AG04449 (cell line): Measurements from ENCODE around the gene MICAL3.

Experiments used
- CTCF ChIA-PET: fragments of 350-600 bp; formaldehyde crosslinking; extraction: SDS; loops from one replicate; lab custom pipeline; 2021; ENCODE audit warnings: antibody characterized with exemption; lab: Yijun Ruan, JAX
- POLR2A ChIA-PET: fragments of 400-600, 350-600 bp; formaldehyde crosslinking; extraction: SDS; loops from one replicate; lab custom pipeline; 2020; ENCODE audit warnings: antibody characterized with exemption, inconsistent platforms; lab: Yijun Ruan, JAX
- DNase-seq: peaks from one replicate; pipeline ENCODE4 v3.0.0-alpha.2; 2010; ENCODE audit warnings: low read depth, low spot score
- H3K4me3 ChIP-seq: 2 replicates; pipeline ENCODE4 v1.5.1; 2011; ENCODE audit warnings: low read depth, mild to moderate bottlenecking, control low read depth, low read length
- TF ChIP-seq, protein P1 (sequence below): IDR thresholded peaks from one replicate; pipeline ENCODE4 v1.5.1; 2011; ENCODE audit warnings: mild to moderate bottlenecking, moderate library complexity, low read length, control low read depth, inconsistent platforms; ENCODE audit not compliant: insufficient read depth; ENCODE audit errors: missing control alignments

The MICAL3 gene

DNA sequence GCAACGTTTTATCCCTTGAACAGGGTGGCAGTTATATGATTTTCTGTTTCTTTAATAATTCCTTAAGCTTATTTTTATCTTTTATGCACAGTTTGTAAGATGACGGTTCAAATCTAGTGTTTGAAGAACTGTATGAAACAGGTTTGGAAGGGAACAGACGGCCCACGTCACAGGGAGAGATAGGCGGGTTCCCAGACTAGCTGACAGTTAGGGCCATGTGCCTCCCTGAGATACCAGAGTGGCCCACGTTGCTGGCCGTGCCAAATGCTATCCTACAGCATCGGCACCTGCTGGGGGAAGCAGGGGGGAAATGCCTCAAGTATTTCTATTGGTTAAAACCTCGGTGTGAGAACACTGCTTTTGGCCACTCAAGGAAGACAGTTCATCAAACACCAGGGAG lies 199.9 kb downstream of the MICAL3 start:
- ChIA-PET POLR2A (no interaction called here), CTCF (interaction anchor here (2.8 kb wide), 1 partner anchor 252 kb away, joined by 30 read pairs; the partner anchor contains the start of gene PEX26)
- TF ChIP-seq, protein P1, sequence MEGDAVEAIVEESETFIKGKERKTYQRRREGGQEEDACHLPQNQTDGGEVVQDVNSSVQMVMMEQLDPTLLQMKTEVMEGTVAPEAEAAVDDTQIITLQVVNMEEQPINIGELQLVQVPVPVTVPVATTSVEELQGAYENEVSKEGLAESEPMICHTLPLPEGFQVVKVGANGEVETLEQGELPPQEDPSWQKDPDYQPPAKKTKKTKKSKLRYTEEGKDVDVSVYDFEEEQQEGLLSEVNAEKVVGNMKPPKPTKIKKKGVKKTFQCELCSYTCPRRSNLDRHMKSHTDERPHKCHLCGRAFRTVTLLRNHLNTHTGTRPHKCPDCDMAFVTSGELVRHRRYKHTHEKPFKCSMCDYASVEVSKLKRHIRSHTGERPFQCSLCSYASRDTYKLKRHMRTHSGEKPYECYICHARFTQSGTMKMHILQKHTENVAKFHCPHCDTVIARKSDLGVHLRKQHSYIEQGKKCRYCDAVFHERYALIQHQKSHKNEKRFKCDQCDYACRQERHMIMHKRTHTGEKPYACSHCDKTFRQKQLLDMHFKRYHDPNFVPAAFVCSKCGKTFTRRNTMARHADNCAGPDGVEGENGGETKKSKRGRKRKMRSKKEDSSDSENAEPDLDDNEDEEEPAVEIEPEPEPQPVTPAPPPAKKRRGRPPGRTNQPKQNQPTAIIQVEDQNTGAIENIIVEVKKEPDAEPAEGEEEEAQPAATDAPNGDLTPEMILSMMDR, result no peak
- no peak overlapping the region for H3K4me3 ChIP-seq
- DNase-seq, result no peak

- H3K4me3 ChIP-seq, result no peak overlapping the region
- TF ChIP-seq, protein P1, result no peak
- POLR2A ChIA-PET, result no interaction called here
- CTCF ChIA-PET, result interaction anchor here (2.8 kb wide), 1 partner anchor 253 kb away, joined by 30 read pairs; the partner anchor contains the start of gene PEX26
- no peak for DNase-seq
Observed at GRCh38 chr22:17823964-17824363, 200.4 kb downstream of the MICAL3 start.

DNA sequence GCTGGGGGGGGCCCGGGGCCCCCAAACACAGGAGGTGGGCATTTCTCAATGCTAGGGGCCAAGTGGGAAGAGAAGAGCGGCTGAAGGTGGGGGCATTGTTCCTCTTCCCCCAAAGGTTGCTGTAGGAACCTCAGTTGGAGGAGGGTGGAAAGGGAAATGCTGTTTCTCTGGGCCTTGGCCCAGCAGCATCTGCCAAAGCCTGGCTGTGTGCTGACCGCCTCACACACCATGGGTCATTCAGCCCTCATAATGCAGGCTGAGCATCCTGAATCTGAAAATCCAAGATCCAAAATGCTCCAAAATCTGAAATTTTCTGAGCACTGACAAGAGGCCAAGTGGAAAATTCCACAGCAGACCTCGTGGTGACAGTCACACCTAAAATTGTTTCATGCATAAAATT lies 201.1 kb downstream of the MICAL3 start:
- POLR2A ChIA-PET, result no interaction called here
- no peak overlapping the region for H3K4me3 ChIP-seq
- TF ChIP-seq, protein P1, result no peak
- no peak for DNase-seq
- CTCF ChIA-PET, result interaction anchor here (2.4 to 5.6 kb wide), 2 partner anchors 7 to 253 kb away, joined by 16 to 37 read pairs; no protein-coding TSS in a partner anchor

- no peak overlapping the region for H3K4me3 ChIP-seq
- ChIA-PET POLR2A (no interaction called here), CTCF (interaction anchor here (2.4 to 5.6 kb wide), 2 partner anchors 8 to 254 kb away, joined by 16 to 37 read pairs; no protein-coding TSS in a partner anchor)
- DNase-seq, result no peak
- TF ChIP-seq, protein P1, result no peak
Observed at GRCh38 chr22:17822087-17822486, 202.3 kb downstream of the MICAL3 start.

DNA sequence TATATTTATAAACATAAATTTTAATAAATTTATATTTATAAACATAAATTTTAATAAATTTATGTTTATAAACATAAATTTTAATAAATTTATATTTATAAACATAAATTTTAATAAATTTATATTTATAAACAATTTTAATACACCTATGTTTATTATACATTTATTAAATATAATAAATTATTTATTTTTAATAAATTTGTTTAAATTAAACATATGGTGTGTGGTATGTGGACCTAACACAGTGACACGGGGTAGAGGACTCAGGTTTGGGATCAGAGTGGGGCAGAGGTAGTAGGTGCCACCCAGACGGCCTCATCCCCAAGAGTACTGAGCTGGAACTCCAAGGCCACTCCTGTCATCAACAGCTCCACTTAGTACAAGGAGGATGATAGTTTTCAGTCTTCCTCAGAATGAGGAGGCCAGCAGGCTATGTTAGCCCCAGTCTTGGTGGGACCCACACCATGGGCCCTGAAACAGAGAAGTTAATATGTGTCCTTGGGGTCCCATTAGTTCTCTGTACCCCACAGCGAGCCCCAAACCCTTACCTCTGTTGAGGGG lies 203.4 kb downstream of the MICAL3 start:
- DNase-seq, result no peak

DNA sequence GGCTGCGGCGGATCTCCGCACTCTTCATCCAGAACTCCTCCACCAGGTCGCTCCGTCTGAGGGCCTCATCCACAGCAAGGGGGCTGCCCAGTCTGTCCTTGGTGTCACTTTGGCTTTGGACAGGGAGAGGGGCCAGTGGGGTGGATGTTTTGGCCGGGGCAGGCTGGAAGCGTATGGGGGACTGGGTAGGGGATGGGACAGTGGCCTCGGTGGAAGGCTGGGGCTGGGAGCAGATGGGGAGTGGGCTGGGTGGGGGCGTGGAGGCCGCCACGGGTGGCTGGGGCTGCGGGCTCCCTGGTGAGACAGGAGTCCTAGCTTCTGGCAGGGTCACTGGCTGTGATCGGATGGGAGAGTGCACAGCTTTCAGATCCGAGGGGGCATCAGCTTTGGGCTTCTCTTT lies 205.7 kb downstream of the MICAL3 start:
- POLR2A ChIA-PET, result no interaction called here
- H3K4me3 ChIP-seq, result no peak overlapping the region
- CTCF ChIA-PET, result interaction anchor here (0.8 to 5.6 kb wide), 3 partner anchors 12 to 260 kb away, joined by 3 to 37 read pairs (median 4); no protein-coding TSS in a partner anchor
- TF ChIP-seq, protein P1, result no peak
- no peak for DNase-seq

More for the DNA sequence above, 203.4 kb downstream of the MICAL3 start:
- no peak overlapping the region for H3K4me3 ChIP-seq
- TF ChIP-seq, protein P1, result no peak
- CTCF ChIA-PET, result interaction anchor here (1.0 to 5.6 kb wide), 3 partner anchors 9 to 255 kb away, joined by 4 to 37 read pairs (median 16); no protein-coding TSS in a partner anchor
- POLR2A ChIA-PET, result no interaction called here
